NT2/D1 (cell line): ENCODE data around the gene KCNJ12.

Source experiments
- SUZ12 ChIP-seq: IDR thresholded peaks from 2 replicates; pipeline ENCODE4 v1.6.1; 2011; ENCODE audit not compliant: insufficient read length, insufficient read depth; ENCODE audit errors: extremely low read depth
- YY1 ChIP-seq: IDR thresholded peaks from 2 replicates; pipeline ENCODE4 v1.6.1; 2011; ENCODE audit not compliant: insufficient read length, insufficient read depth
- ZNF274 ChIP-seq: IDR thresholded peaks from 2 replicates; pipeline ENCODE4 v1.6.1; 2011; ENCODE audit warnings: mild to moderate bottlenecking, low read depth, low read length

DNA sequence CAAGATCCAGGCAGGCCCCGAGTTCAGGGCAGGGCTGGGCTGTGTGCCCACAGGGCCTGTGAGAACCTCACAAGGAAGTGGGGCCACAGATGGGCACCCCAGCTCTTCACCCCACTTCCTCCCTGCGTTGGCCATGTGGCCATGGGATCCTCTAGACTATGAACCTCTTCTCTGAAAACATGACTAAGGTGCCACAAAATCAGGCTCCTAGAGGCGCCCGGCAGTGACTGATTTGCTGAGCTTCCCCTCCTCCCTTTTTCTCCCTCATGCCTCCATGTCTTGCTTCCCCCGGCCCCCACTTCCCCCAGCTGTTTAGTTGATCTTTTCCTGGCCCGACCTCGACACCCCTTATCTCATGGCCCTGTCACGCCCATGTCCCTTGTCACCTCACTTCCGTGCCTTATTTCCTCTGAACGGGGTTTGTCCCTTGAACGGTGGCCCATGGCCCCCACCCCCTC lies 87.1 kb downstream of the KCNJ12 start:
- TF ChIP-seq SUZ12 (no peak), YY1 (no peak), ZNF274 (no peak)
